ENCODE results near the gene ARAP2.

ARAP2 gene

GRCh38 chr4:36207831-36208520 lies 36.3 kb downstream of the ARAP2 start:
- TF ChIP-seq TCF7L2 (IDR thresholded peaks at IDR 0.05; ENCODE audit: borderline replicate concordance, low read depth, low read length) (no peak), CTCF (tag by site-specific recombination; IDR thresholded peaks at IDR 0.05) (no peak), ZNF660 (tag by site-specific recombination; IDR thresholded peaks at IDR 0.05) (no peak), ZNF138 (tag by site-specific recombination; IDR thresholded peaks at IDR 0.05; ENCODE audit: borderline replicate concordance) (no peak), MYNN (tag by site-specific recombination; IDR thresholded peaks at IDR 0.05; ENCODE audit: borderline replicate concordance) (no peak), ZBTB44 (tag by site-specific recombination; IDR thresholded peaks at IDR 0.05) (no peak), ZNF433 (tag by site-specific recombination; IDR thresholded peaks at IDR 0.05; ENCODE audit: low read depth) (no peak), ZNF112 (tag by site-specific recombination; IDR thresholded peaks at IDR 0.05) (no peak), KLF7 (tag by site-specific recombination; IDR thresholded peaks at IDR 0.05; ENCODE audit: borderline replicate concordance) (no peak), ZNF530 (tag by site-specific recombination; IDR thresholded peaks at IDR 0.05; ENCODE audit: low read depth) (no peak), ZNF266 (tag by site-specific recombination; IDR thresholded peaks at IDR 0.05; ENCODE audit: low read depth) (no peak), ZSCAN30 (tag by site-specific recombination; IDR thresholded peaks at IDR 0.05) (no peak), ZNF214 (tag by site-specific recombination; IDR thresholded peaks at IDR 0.05; ENCODE audit: borderline replicate concordance) (no peak), ZNF292 (tag by site-specific recombination; IDR thresholded peaks at IDR 0.05; ENCODE audit: borderline replicate concordance, low read depth) (no peak), ZNF155 (tag by site-specific recombination; IDR thresholded peaks at IDR 0.05) (no peak)
- TF ChIP-seq, protein P1, sequence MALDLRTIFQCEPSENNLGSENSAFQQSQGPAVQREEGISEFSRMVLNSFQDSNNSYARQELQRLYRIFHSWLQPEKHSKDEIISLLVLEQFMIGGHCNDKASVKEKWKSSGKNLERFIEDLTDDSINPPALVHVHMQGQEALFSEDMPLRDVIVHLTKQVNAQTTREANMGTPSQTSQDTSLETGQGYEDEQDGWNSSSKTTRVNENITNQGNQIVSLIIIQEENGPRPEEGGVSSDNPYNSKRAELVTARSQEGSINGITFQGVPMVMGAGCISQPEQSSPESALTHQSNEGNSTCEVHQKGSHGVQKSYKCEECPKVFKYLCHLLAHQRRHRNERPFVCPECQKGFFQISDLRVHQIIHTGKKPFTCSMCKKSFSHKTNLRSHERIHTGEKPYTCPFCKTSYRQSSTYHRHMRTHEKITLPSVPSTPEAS (tag by site-specific recombination; IDR thresholded peaks at IDR 0.05), result no peak
- TF ChIP-seq, protein P2, sequence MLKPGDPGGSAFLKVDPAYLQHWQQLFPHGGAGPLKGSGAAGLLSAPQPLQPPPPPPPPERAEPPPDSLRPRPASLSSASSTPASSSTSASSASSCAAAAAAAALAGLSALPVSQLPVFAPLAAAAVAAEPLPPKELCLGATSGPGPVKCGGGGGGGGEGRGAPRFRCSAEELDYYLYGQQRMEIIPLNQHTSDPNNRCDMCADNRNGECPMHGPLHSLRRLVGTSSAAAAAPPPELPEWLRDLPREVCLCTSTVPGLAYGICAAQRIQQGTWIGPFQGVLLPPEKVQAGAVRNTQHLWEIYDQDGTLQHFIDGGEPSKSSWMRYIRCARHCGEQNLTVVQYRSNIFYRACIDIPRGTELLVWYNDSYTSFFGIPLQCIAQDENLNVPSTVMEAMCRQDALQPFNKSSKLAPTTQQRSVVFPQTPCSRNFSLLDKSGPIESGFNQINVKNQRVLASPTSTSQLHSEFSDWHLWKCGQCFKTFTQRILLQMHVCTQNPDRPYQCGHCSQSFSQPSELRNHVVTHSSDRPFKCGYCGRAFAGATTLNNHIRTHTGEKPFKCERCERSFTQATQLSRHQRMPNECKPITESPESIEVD (tag by site-specific recombination; IDR thresholded peaks at IDR 0.05), result no peak
- ChIA-PET POLR2A (no interaction called here), CTCF (interaction anchor here (0.7 kb wide), 1 partner anchor 85 kb away, joined by 3 read pairs; no protein-coding TSS in a partner anchor)
- peaks cover 3% of the 10 kb centered on the region; the same call in 1 of the 2 replicates for H3K4me1 ChIP-seq (ENCODE audit: control insufficient read depth, insufficient read depth, low read length)
- no peaks in the 10 kb centered on the region for H3K9me3 ChIP-seq (ENCODE audit: control insufficient read depth, insufficient read depth, low read depth, low read length)
- H3K4me3 ChIP-seq (ENCODE audit: low read depth, low read length), result no peak overlapping the region
- no peak overlapping the region for H3K27ac ChIP-seq (ENCODE audit: extremely low read depth, low read depth, low read length)
- H3K36me3 ChIP-seq (ENCODE audit: control insufficient read depth in 2 of 2, insufficient read depth in 1 of 2, low read length in 2 of 2), result no peaks in the 10 kb centered on the region

DNA sequence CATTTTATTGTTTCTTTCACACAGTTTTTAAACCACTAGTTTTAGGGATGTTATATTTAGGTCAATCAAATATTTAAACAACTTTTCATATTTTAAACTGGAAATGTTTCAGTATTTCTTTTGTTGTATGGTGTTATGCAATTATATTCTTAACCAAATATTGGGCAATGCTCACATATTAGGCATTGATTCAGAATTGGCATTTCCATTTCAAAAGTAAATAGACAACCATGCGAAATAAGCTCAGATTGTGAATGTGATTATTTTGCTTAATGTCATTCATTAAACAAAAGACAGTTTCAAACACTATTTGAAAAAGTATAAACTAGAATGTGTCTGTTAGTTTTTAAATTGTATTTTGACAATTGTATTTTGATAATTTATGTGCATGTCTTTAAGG lies 36.9 kb downstream of the ARAP2 start:
- H3K36me3 ChIP-seq (ENCODE audit: control insufficient read depth in 2 of 2, insufficient read depth in 1 of 2, low read length in 2 of 2), result no peaks in the 10 kb centered on the region
- ChIA-PET POLR2A (no interaction called here), CTCF (no interaction called here)
- H3K4me3 ChIP-seq (ENCODE audit: low read depth, low read length), result no peak overlapping the region
- H3K9me3 ChIP-seq (ENCODE audit: control insufficient read depth, insufficient read depth, low read depth, low read length), result no peaks in the 10 kb centered on the region
- no peak overlapping the region for H3K27ac ChIP-seq (ENCODE audit: extremely low read depth, low read depth, low read length)
- H3K4me1 ChIP-seq (ENCODE audit: control insufficient read depth, insufficient read depth, low read length), result peaks cover 3% of the 10 kb centered on the region; the same call in 1 of the 2 replicates
- TF ChIP-seq ZNF658 (tag by site-specific recombination; IDR thresholded peaks at IDR 0.05) (no peak), ZNF155 (tag by site-specific recombination; IDR thresholded peaks at IDR 0.05) (no peak), ZNF221 (tag by site-specific recombination; IDR thresholded peaks at IDR 0.05; ENCODE audit: borderline replicate concordance) (no peak), ZNF169 (tag by site-specific recombination; IDR thresholded peaks at IDR 0.05) (no peak), ZNF785 (tag by site-specific recombination; IDR thresholded peaks at IDR 0.05) (no peak), PRDM1 (tag by site-specific recombination; IDR thresholded peaks at IDR 0.05) (no peak), ZNF473 (tag by site-specific recombination; IDR thresholded peaks at IDR 0.05) (no peak), GLIS2 (tag by site-specific recombination; IDR thresholded peaks at IDR 0.05) (no peak), SP7 (tag by site-specific recombination; IDR thresholded peaks at IDR 0.05) (no peak), SALL2 (tag by site-specific recombination; IDR thresholded peaks at IDR 0.05; ENCODE audit: borderline replicate concordance) (no peak), GLIS1 (tag by site-specific recombination; IDR thresholded peaks at IDR 0.05) (no peak), ZNF585B (tag by site-specific recombination; IDR thresholded peaks at IDR 0.05) (no peak), ZNF239 (tag by site-specific recombination; IDR thresholded peaks at IDR 0.05) (no peak), KLF10 (tag by site-specific recombination; IDR thresholded peaks at IDR 0.05) (no peak)

Measured in HEK293 (cell line).